Activated CD8-positive, alpha-beta memory T cell treated with anti-CD3 and anti-CD28 coated beads, Interleukin-2, amount 10 ng/mL, durations not matched to agents 7 days and 5 days (primary cell): ENCODE results near the gene IGFBP2. TPM values are rescaled to one million over a fixed set of nuclear protein-coding genes. Genes with fewer than 3 reads are reported as not detected.

Experiments
- ATAC-seq: fragments of 150-1000 bp; cut with Tn5 transposase; one replicate; pipeline ENCODE4 v1.10.0; 2021; ENCODE audit warnings: moderate library complexity
- CTCF ChIA-PET: fragments of 350-600 bp; sonication (Branson Sonifier 250); formaldehyde crosslinking; loops from one replicate; lab custom pipeline; 2021; ENCODE audit warnings: antibody characterized with exemption; lab: Charles Lee
- DNase-seq: peaks from one replicate; pipeline ENCODE4 v3.0.0-alpha.2; 2020
- H3K27ac Mint-ChIP-seq: one replicate; pipeline ENCODE4 v1.8.0; 2021; ENCODE audit warnings: mild to moderate bottlenecking, mixed read lengths
- H3K27me3 Mint-ChIP-seq: one replicate; pipeline ENCODE4 v1.8.0; 2021; ENCODE audit warnings: mixed read lengths
- H3K36me3 Mint-ChIP-seq: one replicate; pipeline ENCODE4 v1.8.0; 2021; ENCODE audit warnings: mild to moderate bottlenecking, mixed read lengths
- H3K4me1 Mint-ChIP-seq: one replicate; pipeline ENCODE4 v1.8.0; 2021; ENCODE audit warnings: mixed read lengths
- H3K4me3 Mint-ChIP-seq: one replicate; pipeline ENCODE4 v1.8.0; 2021; ENCODE audit warnings: mild to moderate bottlenecking, moderate library complexity, mixed read lengths
- H3K9me3 Mint-ChIP-seq: one replicate; pipeline ENCODE4 v1.8.0; 2022; ENCODE audit warnings: low read depth, mixed read lengths
- total RNA-seq, 2 experiments: library from RNA; stranded (reverse); gene quantifications; one replicate each; pipeline ENCODE4 v1.2.3, GENCODE V29; 2021

The IGFBP2 gene
- total RNA-seq, 2 experiments from 2014 or later, result 0.96 to 3.5 TPM

- no peak overlapping the region for H3K27ac Mint-ChIP-seq
- ATAC-seq, result no peak
Observed at GRCh38 chr2:216653093-216653799, 20.0 kb downstream of the IGFBP2 start.

GRCh38 chr2:216653931-216654365 lies 20.7 kb downstream of the IGFBP2 start:
- Mint-ChIP-seq H3K4me3 (no peak overlapping the region), H3K27me3 (peaks cover 13% of the 10 kb centered on the region), H3K36me3 (no peaks in the 10 kb centered on the region), H3K4me1 (no peaks in the 10 kb centered on the region), H3K27ac (no peak overlapping the region), H3K9me3 (no peaks in the 10 kb centered on the region)
- DNase-seq (no peak), ATAC-seq (no peak)
- CTCF ChIA-PET, result interaction anchor here (1.0 to 2.0 kb wide), 3 partner anchors 10 to 32 kb away, joined by 3 to 4 read pairs (median 3); no protein-coding TSS in a partner anchor

More at GRCh38 chr2:216653093-216653799, 20.0 kb downstream of the IGFBP2 start:
- H3K36me3 Mint-ChIP-seq, result no peaks in the 10 kb centered on the region
- no peak for DNase-seq
- H3K4me1 Mint-ChIP-seq, result no peaks in the 10 kb centered on the region
- H3K4me3 Mint-ChIP-seq, result no peak overlapping the region
- CTCF ChIA-PET, result interaction anchor here (1.0 to 2.0 kb wide), 3 partner anchors 10 to 33 kb away, joined by 3 to 4 read pairs (median 3); no protein-coding TSS in a partner anchor
- peaks cover 13% of the 10 kb centered on the region for H3K27me3 Mint-ChIP-seq
- H3K9me3 Mint-ChIP-seq, result no peaks in the 10 kb centered on the region

GRCh38 chr2:216654528-216655052 lies 21.4 kb downstream of the IGFBP2 start:
- no peak for ATAC-seq
- no peaks in the 10 kb centered on the region for H3K9me3 Mint-ChIP-seq
- no peaks in the 10 kb centered on the region for H3K4me1 Mint-ChIP-seq
- DNase-seq, result no peak
- CTCF ChIA-PET, result interaction anchor here (1.4 to 2.0 kb wide), 2 partner anchors 9 to 12 kb away, joined by 3 to 4 read pairs; no protein-coding TSS in a partner anchor
- no peak overlapping the region for H3K27ac Mint-ChIP-seq
- H3K4me3 Mint-ChIP-seq, result no peak overlapping the region
- H3K27me3 Mint-ChIP-seq, result peaks cover 13% of the 10 kb centered on the region
- H3K36me3 Mint-ChIP-seq, result no peaks in the 10 kb centered on the region

GRCh38 chr2:216657086-216657855 lies 24.1 kb downstream of the IGFBP2 start:
- H3K9me3 Mint-ChIP-seq, result no peaks in the 10 kb centered on the region
- H3K4me3 Mint-ChIP-seq, result no peak overlapping the region
- H3K27ac Mint-ChIP-seq, result no peak overlapping the region
- H3K4me1 Mint-ChIP-seq, result no peaks in the 10 kb centered on the region
- DNase-seq (no peak), ATAC-seq (no peak)
- H3K27me3 Mint-ChIP-seq, result peaks cover 9% of the 10 kb centered on the region
- CTCF ChIA-PET, result interaction anchor here (1.1 to 1.9 kb wide), 2 partner anchors 10 to 138 kb away, joined by 3 to 4 read pairs; no protein-coding TSS in a partner anchor
- H3K36me3 Mint-ChIP-seq, result no peaks in the 10 kb centered on the region

- peaks cover 8% of the 10 kb centered on the region for H3K27me3 Mint-ChIP-seq
- no peaks in the 10 kb centered on the region for H3K36me3 Mint-ChIP-seq
- ATAC-seq, result no peak
- DNase-seq, result no peak
- CTCF ChIA-PET, result no interaction called here
- H3K4me3 Mint-ChIP-seq, result no peak overlapping the region
- no peak overlapping the region for H3K27ac Mint-ChIP-seq
- H3K9me3 Mint-ChIP-seq, result no peaks in the 10 kb centered on the region
- H3K4me1 Mint-ChIP-seq, result no peaks in the 10 kb centered on the region
Observed at GRCh38 chr2:216657980-216658379, 24.8 kb downstream of the IGFBP2 start.

- Mint-ChIP-seq H3K4me3 (no peak overlapping the region), H3K27me3 (peaks cover under 1% of the 10 kb centered on the region), H3K4me1 (no peaks in the 10 kb centered on the region), H3K9me3 (no peaks in the 10 kb centered on the region), H3K36me3 (no peaks in the 10 kb centered on the region), H3K27ac (no peak overlapping the region)
- ATAC-seq, result no peak
- DNase-seq, result no peak
- CTCF ChIA-PET, result interaction anchor here (1.7 kb wide), 1 partner anchor 140 kb away, joined by 8 read pairs; no protein-coding TSS in a partner anchor
Observed at GRCh38 chr2:216658757-216659156, 25.5 kb downstream of the IGFBP2 start.

- Mint-ChIP-seq H3K27me3 (no peaks in the 10 kb centered on the region), H3K4me1 (no peaks in the 10 kb centered on the region)
- CTCF ChIA-PET, result interaction anchor here (0.9 to 1.7 kb wide), 2 partner anchors 140 to 144 kb away, joined by 3 to 8 read pairs; no protein-coding TSS in a partner anchor
Observed at GRCh38 chr2:216659276-216659675, 26.1 kb downstream of the IGFBP2 start.

GRCh38 chr2:216660496-216660895 lies 27.3 kb downstream of the IGFBP2 start:
- no peaks in the 10 kb centered on the region for H3K36me3 Mint-ChIP-seq
- no peak overlapping the region for H3K4me3 Mint-ChIP-seq
- no peak for DNase-seq
- ATAC-seq, result no peak
- CTCF ChIA-PET, result interaction anchor here (1.2 kb wide), 1 partner anchor 9 kb away, joined by 3 read pairs; no protein-coding TSS in a partner anchor
- no peaks in the 10 kb centered on the region for H3K9me3 Mint-ChIP-seq
- H3K27ac Mint-ChIP-seq, result no peak overlapping the region
- no peaks in the 10 kb centered on the region for H3K27me3 Mint-ChIP-seq
- H3K4me1 Mint-ChIP-seq, result no peaks in the 10 kb centered on the region

More at GRCh38 chr2:216659276-216659675, 26.1 kb downstream of the IGFBP2 start:
- H3K4me3 Mint-ChIP-seq, result no peak overlapping the region
- ATAC-seq (no peak), DNase-seq (no peak)
- no peaks in the 10 kb centered on the region for H3K36me3 Mint-ChIP-seq
- no peak overlapping the region for H3K27ac Mint-ChIP-seq
- H3K9me3 Mint-ChIP-seq, result no peaks in the 10 kb centered on the region

- Mint-ChIP-seq H3K4me1 (no peaks in the 10 kb centered on the region), H3K9me3 (no peaks in the 10 kb centered on the region), H3K27ac (no peak overlapping the region), H3K36me3 (no peaks in the 10 kb centered on the region), H3K4me3 (no peak overlapping the region), H3K27me3 (no peaks in the 10 kb centered on the region)
- DNase-seq (no peak), ATAC-seq (no peak)
- CTCF ChIA-PET, result interaction anchor here (1.2 to 10.7 kb wide), 2 partner anchors 10 to 141 kb away, joined by 3 to 181 read pairs; no protein-coding TSS in a partner anchor
Observed at GRCh38 chr2:216661051-216661450, 27.8 kb downstream of the IGFBP2 start.

GRCh38 chr2:216661639-216662375 lies 28.6 kb downstream of the IGFBP2 start:
- no peak overlapping the region for H3K27ac Mint-ChIP-seq
- CTCF ChIA-PET, result interaction anchor here (1.2 to 10.7 kb wide), 2 partner anchors 11 to 141 kb away, joined by 3 to 181 read pairs; no protein-coding TSS in a partner anchor
- H3K9me3 Mint-ChIP-seq, result no peaks in the 10 kb centered on the region
- no peaks in the 10 kb centered on the region for H3K4me1 Mint-ChIP-seq
- H3K27me3 Mint-ChIP-seq, result no peaks in the 10 kb centered on the region
- DNase-seq (no peak), ATAC-seq (no peak)
- no peak overlapping the region for H3K4me3 Mint-ChIP-seq
- H3K36me3 Mint-ChIP-seq, result no peaks in the 10 kb centered on the region

GRCh38 chr2:216663106-216663505 lies 29.9 kb downstream of the IGFBP2 start:
- H3K36me3 Mint-ChIP-seq, result no peaks in the 10 kb centered on the region
- H3K27me3 Mint-ChIP-seq, result no peaks in the 10 kb centered on the region
- no peak for ATAC-seq
- no peak for DNase-seq
- H3K9me3 Mint-ChIP-seq, result no peaks in the 10 kb centered on the region
- CTCF ChIA-PET, result interaction anchor here (1.5 to 10.7 kb wide), 2 partner anchors 9 to 143 kb away, joined by 3 to 181 read pairs; no protein-coding TSS in a partner anchor
- no peak overlapping the region for H3K27ac Mint-ChIP-seq
- H3K4me1 Mint-ChIP-seq, result no peaks in the 10 kb centered on the region
- H3K4me3 Mint-ChIP-seq, result no peak overlapping the region

GRCh38 chr2:216663846-216664245 lies 30.6 kb downstream of the IGFBP2 start:
- H3K9me3 Mint-ChIP-seq, result no peaks in the 10 kb centered on the region
- ATAC-seq, result no peak
- no peaks in the 10 kb centered on the region for H3K27me3 Mint-ChIP-seq
- no peaks in the 10 kb centered on the region for H3K36me3 Mint-ChIP-seq
- CTCF ChIA-PET, result interaction anchor here (1.2 to 10.7 kb wide), 4 partner anchors 10 to 259 kb away, joined by 3 to 181 read pairs (median 3); no protein-coding TSS in a partner anchor
- H3K4me3 Mint-ChIP-seq, result no peak overlapping the region
- no peak for DNase-seq
- no peak overlapping the region for H3K27ac Mint-ChIP-seq
- no peaks in the 10 kb centered on the region for H3K4me1 Mint-ChIP-seq
